Skeletal muscle satellite cell (primary cell): Measurements from ENCODE around the gene ABCC1.
A peak's percentile ranks its signal among the peaks of the same experiment; 100 is the strongest.

Experiments used
- H3K27me3 ChIP-seq: 2 replicates; pipeline ENCODE4 v1.7.0; 2013; ENCODE audit warnings: low read length; ENCODE audit not compliant: control insufficient read depth, insufficient read depth
- H3K36me3 ChIP-seq: 2 replicates; pipeline ENCODE4 v1.7.0; 2013; ENCODE audit warnings: mild to moderate bottlenecking, control low read depth, low read length; ENCODE audit not compliant: insufficient read depth
- H3K4me1 ChIP-seq: 2 replicates; pipeline ENCODE4 v1.7.0; 2013; ENCODE audit warnings: low read length; ENCODE audit not compliant: control insufficient read depth, insufficient read depth
- H3K4me2 ChIP-seq: 2 replicates; pipeline ENCODE4 v1.7.0; 2013; ENCODE audit warnings: mild to moderate bottlenecking, low read length
- H3K4me3 ChIP-seq: 2 replicates; pipeline ENCODE4 v1.7.0; 2013; ENCODE audit warnings: low read length
- H3K9ac ChIP-seq: 2 replicates; pipeline ENCODE4 v1.7.0; 2013; ENCODE audit warnings: mild to moderate bottlenecking, low read depth, low read length, moderate library complexity
- H3K9me3 ChIP-seq: replicated peaks from 2 replicates; pipeline ENCODE4 v1.7.0; 2013; ENCODE audit warnings: mild to moderate bottlenecking, control low read depth, low read length

The ABCC1 gene

DNA sequence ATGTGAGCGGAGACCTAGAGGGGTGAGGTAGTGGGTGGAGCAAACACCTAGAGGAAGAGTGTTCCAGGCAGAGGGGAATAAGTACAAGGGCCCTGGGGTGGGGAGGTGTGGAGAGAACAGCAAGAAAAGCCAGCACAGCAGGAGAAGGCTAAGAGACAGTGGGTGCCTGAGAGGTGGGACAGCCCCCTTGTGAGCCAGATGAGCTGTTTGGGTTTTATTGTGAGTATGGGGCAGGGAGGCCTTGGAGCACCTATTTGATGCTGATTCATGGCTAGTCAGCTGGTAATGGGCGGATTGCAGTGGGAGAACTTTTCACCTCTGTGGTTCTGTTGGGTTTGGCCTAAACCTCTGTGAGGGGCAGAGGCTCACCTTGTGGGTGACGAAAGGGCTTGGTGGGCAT is 68.4 kb downstream of the ABCC1 start:
- no peaks in the 10 kb centered on the region for H3K9me3 ChIP-seq
- no peaks in the 10 kb centered on the region for H3K27me3 ChIP-seq
- peaks cover 57% of the 10 kb centered on the region for H3K4me1 ChIP-seq
- H3K36me3 ChIP-seq = peaks cover 53% of the 10 kb centered on the region
- H3K9ac ChIP-seq = no peak overlapping the region
- H3K4me3 ChIP-seq = no peak overlapping the region
- no peak overlapping the region for H3K4me2 ChIP-seq

DNA sequence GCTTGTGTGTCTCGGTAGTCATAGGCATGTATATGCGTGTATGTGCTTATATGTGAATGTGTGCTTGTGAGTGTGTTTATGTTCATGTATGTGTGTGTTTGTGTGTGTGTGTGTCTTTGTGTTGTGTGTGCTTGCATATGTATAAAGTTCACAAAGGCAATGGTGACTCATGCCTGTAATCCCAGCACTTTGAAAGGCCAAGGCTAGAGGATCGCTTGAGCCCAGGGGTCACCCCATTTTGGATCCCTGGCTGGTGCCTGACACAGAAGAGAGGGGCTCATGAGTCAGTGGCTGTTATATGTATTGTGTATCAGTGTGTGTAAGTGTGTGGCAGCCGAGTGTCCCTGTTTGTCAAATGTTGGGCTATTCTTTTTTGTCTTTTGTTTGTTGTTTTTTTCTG is 69.3 kb downstream of the ABCC1 start:
- H3K27me3 ChIP-seq = no peaks in the 10 kb centered on the region
- no peaks in the 10 kb centered on the region for H3K9me3 ChIP-seq
- no peak overlapping the region for H3K4me2 ChIP-seq
- peaks cover 59% of the 10 kb centered on the region for H3K36me3 ChIP-seq
- H3K4me3 ChIP-seq = no peak overlapping the region
- H3K4me1 ChIP-seq = peaks cover 59% of the 10 kb centered on the region
- no peak overlapping the region for H3K9ac ChIP-seq

DNA sequence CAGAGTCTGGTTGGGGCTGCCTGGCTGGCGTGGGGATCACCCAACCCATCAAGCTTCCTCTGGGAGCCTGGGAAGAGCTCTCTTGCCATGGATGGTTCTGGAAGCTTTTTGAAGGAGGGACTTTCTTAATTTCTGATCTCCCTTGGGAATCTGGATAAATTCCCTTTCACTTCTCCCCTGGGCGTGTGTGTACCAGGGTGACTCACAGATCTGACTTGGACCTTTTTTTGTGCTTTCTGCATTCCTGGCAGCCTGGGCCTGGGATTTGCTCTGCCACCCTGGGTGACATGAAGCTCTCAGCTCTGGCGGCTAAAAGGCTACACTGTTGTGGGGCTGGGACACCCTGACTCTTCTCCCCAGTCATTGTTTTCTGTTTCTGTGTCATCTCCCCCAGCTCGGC is 70.1 kb downstream of the ABCC1 start:
- peaks cover 60% of the 10 kb centered on the region for H3K36me3 ChIP-seq
- no peaks in the 10 kb centered on the region for H3K9me3 ChIP-seq
- H3K4me2 ChIP-seq = no peak overlapping the region
- H3K9ac ChIP-seq = no peak overlapping the region
- no peaks in the 10 kb centered on the region for H3K27me3 ChIP-seq
- peaks cover 61% of the 10 kb centered on the region for H3K4me1 ChIP-seq
- H3K4me3 ChIP-seq = peak overlapping the region; percentile 16

DNA sequence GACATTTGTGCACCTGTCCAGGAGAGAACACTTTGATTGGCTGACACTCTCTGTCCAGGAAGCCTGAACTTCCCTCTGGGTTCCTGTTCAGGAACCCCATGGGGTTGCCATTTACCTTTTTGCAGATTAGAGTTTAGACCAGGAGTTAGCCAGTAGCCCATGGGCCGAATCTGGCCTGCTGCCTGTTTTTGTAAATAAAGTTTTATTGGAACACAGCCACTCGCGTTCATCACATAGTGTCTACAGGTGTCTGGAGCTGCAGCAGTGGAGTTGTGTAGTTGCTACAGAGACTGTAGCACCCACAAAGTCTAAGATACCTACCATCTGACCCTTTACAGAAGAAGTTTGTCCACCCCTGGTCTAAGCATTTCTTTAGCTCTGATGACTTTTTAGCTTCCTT is 70.9 kb downstream of the ABCC1 start:
- Histone ChIP-seq H3K4me3 (no peak overlapping the region), H3K36me3 (peaks cover 60% of the 10 kb centered on the region), H3K9ac (no peak overlapping the region), H3K9me3 (no peaks in the 10 kb centered on the region), H3K4me1 (peaks cover 61% of the 10 kb centered on the region), H3K27me3 (no peaks in the 10 kb centered on the region), H3K4me2 (no peak overlapping the region)

DNA sequence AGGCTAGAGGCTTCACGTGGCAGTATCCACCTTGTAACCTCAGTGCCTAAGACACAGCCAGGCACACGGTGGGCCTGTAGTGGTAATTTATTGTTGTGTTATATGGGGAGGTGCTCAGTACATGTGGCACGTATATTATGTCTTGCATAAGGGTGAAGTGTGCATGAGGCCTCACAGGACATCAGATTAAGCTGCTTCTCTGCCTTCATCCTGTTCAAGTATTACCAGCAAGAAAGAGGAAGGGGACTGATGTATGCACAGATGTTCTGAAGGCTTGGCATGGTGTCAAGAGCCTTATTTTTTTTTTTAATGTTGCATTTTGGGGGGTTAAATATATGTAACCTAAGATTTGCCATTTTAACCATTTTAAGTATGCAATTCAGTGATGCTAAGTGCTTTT is 71.6 kb downstream of the ABCC1 start:
- no peak overlapping the region for H3K4me3 ChIP-seq

DNA sequence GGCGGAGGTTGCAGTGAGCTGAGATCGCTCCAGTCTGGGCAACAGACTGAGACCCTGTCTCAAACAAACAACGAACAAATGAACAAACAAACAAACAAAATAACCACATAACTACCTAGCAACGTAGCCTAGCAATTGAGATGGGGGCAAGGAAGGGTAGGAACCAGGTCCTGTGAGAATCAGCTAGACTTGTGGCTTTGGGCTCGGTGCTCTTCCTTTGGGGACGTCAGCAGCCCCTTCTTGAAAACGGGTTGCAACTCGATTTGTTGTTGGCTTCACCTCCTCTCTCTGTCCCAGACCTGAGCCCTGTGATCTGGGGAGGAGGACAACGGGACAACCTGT is 72.2 kb downstream of the ABCC1 start:
- H3K4me3 ChIP-seq = no peak overlapping the region
- peak overlapping the region; percentile 64 for H3K9ac ChIP-seq
- H3K27me3 ChIP-seq = no peaks in the 10 kb centered on the region
- H3K4me2 ChIP-seq = peak overlapping the region; percentile 43
- peaks cover 48% of the 10 kb centered on the region for H3K36me3 ChIP-seq
- peaks cover 68% of the 10 kb centered on the region for H3K4me1 ChIP-seq
- no peaks in the 10 kb centered on the region for H3K9me3 ChIP-seq

More for the DNA sequence above, 71.6 kb downstream of the ABCC1 start:
- Histone ChIP-seq H3K9ac (no peak overlapping the region), H3K27me3 (no peaks in the 10 kb centered on the region), H3K36me3 (peaks cover 53% of the 10 kb centered on the region), H3K4me1 (peaks cover 62% of the 10 kb centered on the region), H3K9me3 (no peaks in the 10 kb centered on the region), H3K4me2 (no peak overlapping the region)

DNA sequence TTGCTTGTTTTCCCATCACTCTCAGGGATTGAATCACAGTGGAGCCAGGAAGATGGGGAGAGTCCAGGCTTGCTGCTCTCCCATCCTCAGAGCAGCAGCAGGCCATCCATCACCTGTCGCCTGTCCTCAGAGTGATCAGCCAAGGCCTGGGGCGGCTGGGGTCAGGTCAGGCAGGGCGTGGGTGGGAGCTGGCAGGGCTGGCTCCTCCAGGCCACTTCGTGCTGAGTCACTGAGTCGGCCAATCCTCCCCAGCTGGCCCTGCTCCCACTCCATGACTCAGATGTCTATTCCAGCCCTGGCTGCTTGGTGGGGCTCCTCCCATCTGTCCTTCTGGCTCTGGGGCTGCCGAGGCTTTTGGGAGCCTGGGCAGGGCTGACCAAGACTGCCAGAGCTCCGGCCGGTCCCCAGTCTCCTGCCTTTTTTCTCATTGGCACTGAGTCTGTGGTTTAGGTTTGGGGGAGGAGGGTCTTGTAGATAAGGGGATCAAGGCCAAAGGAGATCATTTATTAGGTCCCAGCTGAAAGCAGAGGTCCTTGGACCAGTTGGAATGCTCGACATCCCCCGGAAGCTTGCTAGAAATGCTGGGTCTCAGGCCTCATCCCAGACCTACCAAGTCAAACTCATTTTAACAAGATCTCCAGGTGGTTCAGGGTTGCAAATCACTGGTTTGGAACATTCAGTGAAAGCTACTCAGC is 72.7 kb downstream of the ABCC1 start:
- H3K9me3 ChIP-seq = no peaks in the 10 kb centered on the region
- H3K36me3 ChIP-seq = peaks cover 43% of the 10 kb centered on the region

DNA sequence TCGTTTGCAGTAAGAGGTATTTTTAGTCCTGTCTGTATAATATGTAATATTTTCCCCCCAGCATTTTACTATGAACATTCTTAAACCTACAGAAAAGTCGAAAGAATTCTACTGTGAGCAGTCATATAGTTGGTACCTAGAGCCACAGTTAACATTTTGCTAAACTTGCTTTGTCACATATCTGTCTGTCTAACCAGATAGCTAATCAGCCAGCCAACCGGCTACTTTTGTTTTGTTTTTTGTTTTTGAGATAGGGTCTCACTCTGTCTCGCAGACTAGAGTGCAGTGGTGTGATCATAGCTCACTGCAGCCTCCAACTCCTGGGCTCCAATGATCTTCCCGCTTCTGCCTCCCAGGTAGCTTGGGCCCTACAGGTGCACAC is 73.3 kb downstream of the ABCC1 start:
- H3K27me3 ChIP-seq = no peaks in the 10 kb centered on the region
- H3K9me3 ChIP-seq = no peaks in the 10 kb centered on the region
- peak overlapping the region; percentile 66 for H3K9ac ChIP-seq
- H3K4me1 ChIP-seq = peaks cover 73% of the 10 kb centered on the region
- H3K4me2 ChIP-seq = peak overlapping the region; percentile 69
- H3K36me3 ChIP-seq = peaks cover 41% of the 10 kb centered on the region
- H3K4me3 ChIP-seq = no peak overlapping the region

More for the DNA sequence above, 72.7 kb downstream of the ABCC1 start:
- no peaks in the 10 kb centered on the region for H3K27me3 ChIP-seq
- peak overlapping the region; percentile 69 for H3K4me2 ChIP-seq
- peaks cover 73% of the 10 kb centered on the region for H3K4me1 ChIP-seq
- H3K4me3 ChIP-seq = peak overlapping the region; percentile 44
- H3K9ac ChIP-seq = peak overlapping the region; percentile 66

DNA sequence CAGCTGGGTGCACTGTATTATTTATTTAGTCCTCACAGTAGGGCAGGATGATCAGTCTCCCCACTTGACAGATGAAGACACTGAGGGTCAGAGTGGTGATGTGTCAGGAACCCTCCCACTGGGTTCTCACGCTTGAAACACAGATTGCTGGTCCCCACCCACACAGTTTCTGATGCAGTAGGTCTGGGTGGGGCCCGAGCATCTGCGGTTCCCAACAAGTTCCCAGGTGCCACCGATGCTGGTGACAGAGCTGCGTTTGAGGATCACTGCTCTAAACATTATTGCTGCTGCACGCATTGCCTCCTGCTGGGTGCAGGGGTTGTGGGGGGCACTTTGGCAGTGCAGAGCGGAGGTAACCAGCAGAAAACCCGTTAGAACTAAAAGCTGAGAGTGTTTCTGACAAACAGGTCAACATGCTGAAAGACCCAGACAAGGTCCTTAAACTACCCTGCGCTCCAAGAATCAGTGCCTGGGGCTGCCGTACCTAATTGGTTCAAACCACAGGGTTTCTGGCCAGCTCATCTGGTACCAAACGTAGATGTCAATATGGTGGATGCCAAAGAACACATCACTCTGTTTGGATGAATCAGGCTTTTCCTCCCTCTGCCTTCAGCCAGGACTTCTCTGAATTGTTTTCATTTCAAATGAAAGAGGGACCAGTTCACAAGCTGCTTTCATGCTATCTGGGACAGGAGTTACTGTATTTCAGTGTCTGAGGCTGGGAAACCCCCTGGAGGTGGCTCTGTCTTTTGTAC is 76.0 kb downstream of the ABCC1 start:
- peaks cover 62% of the 10 kb centered on the region for H3K4me1 ChIP-seq
- no peaks in the 10 kb centered on the region for H3K27me3 ChIP-seq
- peak overlapping the region; percentile 59 for H3K4me2 ChIP-seq
- H3K9ac ChIP-seq = peak overlapping the region; percentile 63
- peaks cover 35% of the 10 kb centered on the region for H3K36me3 ChIP-seq
- no peaks in the 10 kb centered on the region for H3K9me3 ChIP-seq
- peak overlapping the region; percentile 15 for H3K4me3 ChIP-seq

DNA sequence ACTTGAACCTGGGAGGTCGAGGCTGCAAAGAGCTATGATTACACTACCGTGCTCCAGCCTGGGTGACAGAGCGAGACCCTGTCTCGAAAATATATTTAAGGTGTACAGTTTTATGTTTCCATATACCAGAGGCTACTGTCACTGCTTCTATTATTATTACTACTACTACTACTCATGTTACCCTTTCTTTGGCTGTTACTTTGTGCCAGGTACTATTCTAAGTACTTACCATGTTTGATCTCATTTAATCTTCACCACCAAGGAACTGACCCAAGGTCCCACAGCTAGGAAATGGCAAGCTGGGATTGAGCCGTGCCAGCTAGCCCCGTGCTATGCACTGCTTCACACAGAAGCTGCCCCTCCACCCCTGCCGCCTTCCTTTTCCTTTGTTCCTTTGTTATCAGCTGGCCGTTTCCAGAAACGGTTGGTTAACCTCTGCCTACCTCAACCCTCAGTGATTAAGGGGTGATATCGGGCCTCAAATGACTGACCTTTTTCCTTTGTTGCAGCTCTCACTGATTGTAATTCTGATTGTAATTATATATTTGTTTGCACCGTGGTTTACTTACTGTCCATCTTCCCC is 78.4 kb downstream of the ABCC1 start:
- Histone ChIP-seq H3K4me2 (no peak overlapping the region), H3K9ac (no peak overlapping the region), H3K36me3 (peaks cover 38% of the 10 kb centered on the region), H3K9me3 (no peaks in the 10 kb centered on the region), H3K4me3 (no peak overlapping the region), H3K4me1 (peaks cover 50% of the 10 kb centered on the region), H3K27me3 (no peaks in the 10 kb centered on the region)

DNA sequence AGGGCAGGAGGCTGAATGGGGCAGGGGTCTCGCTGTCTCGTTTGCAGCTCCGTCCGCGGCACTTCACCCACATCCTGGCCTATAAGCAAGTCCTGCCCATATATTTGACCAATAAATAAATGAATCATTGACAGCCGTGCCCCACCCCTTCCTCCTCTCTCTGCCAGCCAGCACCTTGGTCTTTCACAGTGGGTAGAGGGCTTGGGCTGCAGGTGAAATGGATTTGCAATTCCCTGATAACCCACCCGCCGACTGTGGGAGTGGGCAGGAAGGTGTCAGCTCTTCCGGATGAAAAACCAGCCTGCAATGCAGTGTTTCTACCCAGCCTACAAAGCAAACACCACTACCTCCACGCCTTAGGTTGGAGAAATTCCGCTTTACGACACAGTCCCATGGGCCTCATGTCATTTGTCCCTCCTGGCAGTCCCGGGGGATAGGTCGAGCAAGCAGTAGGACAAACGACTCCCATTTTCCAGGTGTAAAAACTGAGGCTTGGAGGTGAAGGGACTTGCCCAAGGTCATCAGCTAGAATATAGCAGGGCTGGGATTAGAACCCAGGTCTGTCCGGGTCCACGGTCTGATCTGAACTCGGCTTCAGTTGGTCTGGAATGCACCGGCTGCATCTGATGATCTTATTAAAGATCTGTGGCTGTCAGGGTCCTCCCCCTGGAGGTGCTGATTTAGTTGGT is 79.0 kb downstream of the ABCC1 start:
- Histone ChIP-seq H3K4me2 (no peak overlapping the region), H3K4me3 (no peak overlapping the region), H3K9ac (no peak overlapping the region), H3K9me3 (no peaks in the 10 kb centered on the region), H3K4me1 (peaks cover 54% of the 10 kb centered on the region), H3K36me3 (peaks cover 41% of the 10 kb centered on the region), H3K27me3 (no peaks in the 10 kb centered on the region)
